GM12864 (cell line): ENCODE data around the gene KIF7.

ENCODE experiments used
- DNase-seq: peaks from one replicate; pipeline ENCODE4 v3.0.0-alpha.2; 2011; ENCODE audit warnings: low read depth
- H3K4me3 ChIP-seq: 2 replicates; pipeline ENCODE4 v1.5.1; 2011; ENCODE audit warnings: mild to moderate bottlenecking, low read depth, low read length, control low read depth
- TF ChIP-seq, protein P1 (sequence below): IDR thresholded peaks from 2 replicates; pipeline ENCODE4 v1.5.1; 2011; ENCODE audit warnings: low read depth, mild to moderate bottlenecking, moderate library complexity, low read length, control low read depth, inconsistent platforms; ENCODE audit errors: missing control alignments

The KIF7 gene, protein sequence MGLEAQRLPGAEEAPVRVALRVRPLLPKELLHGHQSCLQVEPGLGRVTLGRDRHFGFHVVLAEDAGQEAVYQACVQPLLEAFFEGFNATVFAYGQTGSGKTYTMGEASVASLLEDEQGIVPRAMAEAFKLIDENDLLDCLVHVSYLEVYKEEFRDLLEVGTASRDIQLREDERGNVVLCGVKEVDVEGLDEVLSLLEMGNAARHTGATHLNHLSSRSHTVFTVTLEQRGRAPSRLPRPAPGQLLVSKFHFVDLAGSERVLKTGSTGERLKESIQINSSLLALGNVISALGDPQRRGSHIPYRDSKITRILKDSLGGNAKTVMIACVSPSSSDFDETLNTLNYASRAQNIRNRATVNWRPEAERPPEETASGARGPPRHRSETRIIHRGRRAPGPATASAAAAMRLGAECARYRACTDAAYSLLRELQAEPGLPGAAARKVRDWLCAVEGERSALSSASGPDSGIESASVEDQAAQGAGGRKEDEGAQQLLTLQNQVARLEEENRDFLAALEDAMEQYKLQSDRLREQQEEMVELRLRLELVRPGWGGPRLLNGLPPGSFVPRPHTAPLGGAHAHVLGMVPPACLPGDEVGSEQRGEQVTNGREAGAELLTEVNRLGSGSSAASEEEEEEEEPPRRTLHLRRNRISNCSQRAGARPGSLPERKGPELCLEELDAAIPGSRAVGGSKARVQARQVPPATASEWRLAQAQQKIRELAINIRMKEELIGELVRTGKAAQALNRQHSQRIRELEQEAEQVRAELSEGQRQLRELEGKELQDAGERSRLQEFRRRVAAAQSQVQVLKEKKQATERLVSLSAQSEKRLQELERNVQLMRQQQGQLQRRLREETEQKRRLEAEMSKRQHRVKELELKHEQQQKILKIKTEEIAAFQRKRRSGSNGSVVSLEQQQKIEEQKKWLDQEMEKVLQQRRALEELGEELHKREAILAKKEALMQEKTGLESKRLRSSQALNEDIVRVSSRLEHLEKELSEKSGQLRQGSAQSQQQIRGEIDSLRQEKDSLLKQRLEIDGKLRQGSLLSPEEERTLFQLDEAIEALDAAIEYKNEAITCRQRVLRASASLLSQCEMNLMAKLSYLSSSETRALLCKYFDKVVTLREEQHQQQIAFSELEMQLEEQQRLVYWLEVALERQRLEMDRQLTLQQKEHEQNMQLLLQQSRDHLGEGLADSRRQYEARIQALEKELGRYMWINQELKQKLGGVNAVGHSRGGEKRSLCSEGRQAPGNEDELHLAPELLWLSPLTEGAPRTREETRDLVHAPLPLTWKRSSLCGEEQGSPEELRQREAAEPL (N-terminal part only)

DNA sequence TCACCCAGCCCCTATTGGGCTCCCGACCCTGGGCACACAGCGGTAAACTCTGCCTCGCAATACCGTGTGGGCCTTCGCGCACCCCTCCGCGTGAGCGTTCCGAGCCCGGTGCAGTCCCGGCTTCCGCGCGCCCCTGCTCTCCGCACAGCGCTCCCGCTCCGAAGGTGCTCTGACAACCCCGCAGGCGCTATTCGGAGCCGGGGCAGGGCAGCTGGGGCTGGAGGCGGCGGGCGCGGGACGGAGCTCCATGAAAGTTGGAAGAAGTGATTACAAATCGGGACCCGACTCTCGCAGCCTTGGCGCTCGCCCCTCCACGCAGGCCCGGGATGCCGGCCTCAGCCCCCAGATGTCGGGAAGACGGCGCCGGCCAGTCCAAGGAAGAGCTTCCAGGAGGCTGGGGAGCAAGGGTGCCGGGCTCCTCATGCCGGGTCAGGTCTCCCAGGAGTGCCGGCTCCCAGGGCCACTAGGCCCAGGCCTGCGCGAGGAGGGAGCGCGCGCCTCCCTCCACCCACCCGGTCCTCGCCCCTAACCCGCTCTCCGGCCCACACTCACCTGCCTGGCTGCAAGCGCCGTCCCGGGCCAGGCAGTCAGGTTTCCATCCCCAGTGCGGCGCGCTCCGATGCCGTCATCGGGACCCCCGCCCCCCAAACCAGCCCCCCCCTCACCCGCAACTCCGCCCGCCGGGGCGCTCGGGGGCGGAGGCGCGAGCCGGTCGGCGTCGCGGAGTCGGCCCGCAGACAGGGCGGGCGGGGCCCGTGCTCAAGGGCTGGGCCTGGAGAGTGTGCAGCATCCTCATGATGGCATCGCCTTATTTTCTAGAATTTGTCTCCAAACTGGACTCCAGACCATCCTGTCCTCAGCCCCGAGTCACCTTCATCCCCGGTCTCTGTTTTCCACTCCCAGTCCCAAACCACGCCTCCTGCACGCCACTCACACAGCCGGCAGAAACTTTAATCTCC lies at the start of gene KIF7:
KIF7 (minus strand) TSS at position 621 of the 959 bp plus-strand sequence. CDS start 2,537 bp downstream, outside the sequence.
- TF ChIP-seq, protein P1, sequence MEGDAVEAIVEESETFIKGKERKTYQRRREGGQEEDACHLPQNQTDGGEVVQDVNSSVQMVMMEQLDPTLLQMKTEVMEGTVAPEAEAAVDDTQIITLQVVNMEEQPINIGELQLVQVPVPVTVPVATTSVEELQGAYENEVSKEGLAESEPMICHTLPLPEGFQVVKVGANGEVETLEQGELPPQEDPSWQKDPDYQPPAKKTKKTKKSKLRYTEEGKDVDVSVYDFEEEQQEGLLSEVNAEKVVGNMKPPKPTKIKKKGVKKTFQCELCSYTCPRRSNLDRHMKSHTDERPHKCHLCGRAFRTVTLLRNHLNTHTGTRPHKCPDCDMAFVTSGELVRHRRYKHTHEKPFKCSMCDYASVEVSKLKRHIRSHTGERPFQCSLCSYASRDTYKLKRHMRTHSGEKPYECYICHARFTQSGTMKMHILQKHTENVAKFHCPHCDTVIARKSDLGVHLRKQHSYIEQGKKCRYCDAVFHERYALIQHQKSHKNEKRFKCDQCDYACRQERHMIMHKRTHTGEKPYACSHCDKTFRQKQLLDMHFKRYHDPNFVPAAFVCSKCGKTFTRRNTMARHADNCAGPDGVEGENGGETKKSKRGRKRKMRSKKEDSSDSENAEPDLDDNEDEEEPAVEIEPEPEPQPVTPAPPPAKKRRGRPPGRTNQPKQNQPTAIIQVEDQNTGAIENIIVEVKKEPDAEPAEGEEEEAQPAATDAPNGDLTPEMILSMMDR: no peak
- H3K4me3 ChIP-seq: peak within 1 kb of the TSS; percentile 44
- DNase-seq: no peak

DNA sequence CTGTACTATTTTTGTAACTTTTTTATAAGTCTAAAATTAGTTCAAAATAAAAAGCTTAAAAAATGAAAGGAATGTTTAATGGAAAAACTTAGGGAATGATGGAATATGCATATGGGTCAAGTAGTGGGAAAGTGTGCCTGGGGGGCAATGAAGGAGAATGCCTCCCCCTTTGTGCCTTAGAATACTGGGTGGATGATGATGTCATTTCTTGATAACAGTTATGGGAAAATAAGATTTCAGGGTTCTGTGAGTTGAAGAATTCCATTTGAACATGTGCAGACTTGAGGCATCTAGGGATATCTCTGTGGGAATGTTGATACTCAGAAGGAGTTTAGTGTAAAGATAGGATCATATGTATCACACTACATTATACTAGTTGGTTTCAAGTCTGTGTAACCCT lies 49.1 kb upstream of the KIF7 start:
- TF ChIP-seq, protein P1: no peak
- no peak for DNase-seq
- H3K4me3 ChIP-seq: no peak overlapping the region

DNA sequence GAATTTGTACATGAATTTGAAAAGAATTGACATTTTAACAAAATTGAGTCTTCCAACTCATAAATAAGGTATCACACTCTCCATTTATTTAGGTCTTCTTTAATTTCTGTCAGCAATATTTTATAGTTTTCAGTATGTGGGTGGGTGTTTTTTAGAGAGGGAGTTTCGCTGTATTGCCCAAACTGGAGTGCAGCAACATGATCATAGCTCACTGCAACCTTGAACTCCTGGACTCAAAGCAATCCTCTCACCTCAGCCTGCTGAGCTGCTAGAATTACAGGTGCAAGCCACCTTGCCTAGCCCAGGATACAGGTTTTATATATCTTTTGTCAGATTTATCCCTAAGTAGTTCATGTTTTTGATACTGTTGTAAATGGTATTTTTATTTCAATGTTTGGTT lies 39.9 kb upstream of the KIF7 start:
- no peak overlapping the region for H3K4me3 ChIP-seq
- DNase-seq: no peak
- TF ChIP-seq, protein P1: no peak

DNA sequence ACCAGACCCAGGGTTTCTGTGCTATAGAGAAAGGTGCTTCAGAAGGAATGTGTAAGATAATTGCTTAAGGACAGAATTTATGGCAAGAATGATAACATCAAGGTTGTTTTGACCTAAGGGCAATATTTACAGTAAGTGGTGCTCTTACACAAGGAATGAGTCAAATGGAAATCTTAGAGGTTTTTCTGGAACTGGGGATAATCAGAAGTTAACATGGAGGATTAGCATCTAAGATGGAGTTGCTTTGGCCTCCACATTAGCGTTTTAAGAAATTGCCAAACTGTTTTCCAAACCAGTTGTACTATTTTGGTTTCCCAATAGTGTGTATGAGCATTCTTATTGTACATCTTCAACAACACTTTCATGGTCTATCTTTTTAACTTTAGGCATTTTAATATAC lies 38.4 kb upstream of the KIF7 start:
- TF ChIP-seq, protein P1: no peak
- no peak for DNase-seq
- H3K4me3 ChIP-seq: no peak overlapping the region

DNA sequence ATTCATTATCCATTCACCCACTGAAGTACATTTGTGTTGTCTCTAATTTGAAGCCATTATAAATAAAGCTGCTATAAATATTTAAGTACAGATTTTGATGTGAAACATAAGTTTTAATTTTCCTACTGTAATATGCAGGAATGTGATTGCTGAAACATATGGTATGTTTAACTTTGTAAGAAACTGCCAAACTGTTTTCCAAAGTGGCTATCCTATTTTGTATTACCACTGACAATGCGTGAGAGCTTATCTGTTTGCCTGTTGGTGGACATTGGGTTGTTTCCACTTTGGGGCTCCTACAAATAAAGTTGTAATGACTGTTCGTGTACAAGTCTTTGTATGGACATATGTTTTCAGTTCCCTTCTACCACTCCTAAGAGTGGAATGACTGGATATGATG lies 37.8 kb upstream of the KIF7 start:
- TF ChIP-seq, protein P1: no peak
- no peak overlapping the region for H3K4me3 ChIP-seq
- DNase-seq: no peak
